HEK293 (cell line): Measurements from ENCODE around the gene DGCR8.

Source experiments
- CTCF ChIA-PET: fragments of 350-600 bp; formaldehyde crosslinking; extraction: SDS; loops from one replicate; lab custom pipeline; 2021; ENCODE audit warnings: antibody characterized with exemption; lab: Yijun Ruan, JAX
- POLR2A ChIA-PET: fragments of 300-600 bp; formaldehyde crosslinking; extraction: SDS; loops from one replicate; lab custom pipeline; 2020; ENCODE audit warnings: antibody characterized with exemption, inconsistent platforms; lab: Yijun Ruan, JAX
- H3K27ac ChIP-seq: fragments of 200-500 bp; sonication (Bioruptor generic); 2 replicates; pipeline ENCODE4 v1.5.1; 2014; ENCODE audit warnings: low read depth, low read length, control low read depth, inconsistent platforms; ENCODE audit errors: extremely low read depth
- H3K36me3 ChIP-seq, 2 experiments: fragments of 200-500 bp in 1 of 2; sonication (Bioruptor generic) in 1 of 2; 1 replicate in 1 of 2; 2 replicates in 1 of 2; pipeline ENCODE4 v1.5.1; 2014 to 2017; ENCODE audit warnings: inconsistent platforms in 2 of 2, low read length in 2 of 2; ENCODE audit not compliant: control insufficient read depth in 2 of 2, insufficient read depth in 1 of 2
- H3K4me1 ChIP-seq: fragments of 200-500 bp; sonication (Bioruptor generic); 2 replicates; pipeline ENCODE4 v1.5.1; 2014; ENCODE audit warnings: mild to moderate bottlenecking, low read length, inconsistent platforms; ENCODE audit not compliant: control insufficient read depth, insufficient read depth
- H3K4me3 ChIP-seq: 2 replicates; pipeline ENCODE4 v1.5.1; 2011; ENCODE audit warnings: low read depth, mild to moderate bottlenecking, control low read depth, low read length, moderate library complexity
- H3K9me3 ChIP-seq: fragments of 200-500 bp; sonication (Bioruptor generic); 2 replicates; pipeline ENCODE4 v1.5.1; 2014; ENCODE audit warnings: low read depth, low read length, inconsistent platforms; ENCODE audit not compliant: control insufficient read depth, insufficient read depth
- BCL11A ChIP-seq: fragments of 450-650 bp; formaldehyde crosslinking; IDR thresholded peaks from 2 replicates; pipeline ENCODE4 v1.5.1; 2016; ENCODE audit warnings: low read depth, missing biosample characterization, missing genetic modification characterization
- KLF8 ChIP-seq: fragments of 450-650 bp; formaldehyde crosslinking; IDR thresholded peaks from 2 replicates; pipeline ENCODE4 v1.5.1; 2016; ENCODE audit warnings: missing biosample characterization, missing genetic modification characterization
- KLF9 ChIP-seq: fragments of 450-650 bp; formaldehyde crosslinking; IDR thresholded peaks from 2 replicates; pipeline ENCODE4 v1.5.1; 2016; ENCODE audit warnings: missing biosample characterization, missing genetic modification characterization, low read depth
- SCRT2 ChIP-seq: fragments of 450-650 bp; formaldehyde crosslinking; IDR thresholded peaks from 2 replicates; pipeline ENCODE4 v1.5.1; 2016; ENCODE audit warnings: missing biosample characterization, missing genetic modification characterization
- WT1 ChIP-seq: fragments of 450-650 bp; formaldehyde crosslinking; IDR thresholded peaks from 2 replicates; pipeline ENCODE4 v1.5.1; 2016; ENCODE audit warnings: missing biosample characterization, missing genetic modification characterization
- ZBTB17 ChIP-seq: fragments of 450-650 bp; formaldehyde crosslinking; IDR thresholded peaks from 2 replicates; pipeline ENCODE4 v1.5.1; 2016; ENCODE audit warnings: missing biosample characterization, missing genetic modification characterization
- ZBTB7A ChIP-seq: fragments of 450-650 bp; formaldehyde crosslinking; IDR thresholded peaks from 2 replicates; pipeline ENCODE4 v1.5.1; 2016; ENCODE audit warnings: low read depth, missing biosample characterization, missing genetic modification characterization
- ZNF660 ChIP-seq: fragments of 450-650 bp; IDR thresholded peaks from 2 replicates; pipeline ENCODE4 v1.5.1; 2018; ENCODE audit warnings: missing biosample characterization, mild to moderate bottlenecking, missing genetic modification characterization
- ZNF837 ChIP-seq: fragments of 450-650 bp; formaldehyde crosslinking; IDR thresholded peaks from 2 replicates; pipeline ENCODE4 v1.5.1; 2016; ENCODE audit warnings: missing biosample characterization, missing genetic modification characterization
- ZXDB ChIP-seq: fragments of 450-650 bp; formaldehyde crosslinking; IDR thresholded peaks from 2 replicates; pipeline ENCODE4 v1.5.1; 2016; ENCODE audit warnings: missing biosample characterization, missing genetic modification characterization
- TF ChIP-seq, protein P1 (sequence below): fragments of 450-650 bp; formaldehyde crosslinking; IDR thresholded peaks from 2 replicates; pipeline ENCODE4 v1.5.1; 2017; ENCODE audit warnings: missing biosample characterization, missing genetic modification characterization
- TF ChIP-seq, protein P2 (sequence below): fragments of 450-650 bp; formaldehyde crosslinking; IDR thresholded peaks from 2 replicates; pipeline ENCODE4 v1.5.1; 2016; ENCODE audit warnings: missing biosample characterization, missing genetic modification characterization
- TF ChIP-seq, protein P3 (sequence below): fragments of 450-650 bp; formaldehyde crosslinking; IDR thresholded peaks from 2 replicates; pipeline ENCODE4 v1.5.0; 2017; ENCODE audit warnings: missing biosample characterization, missing genetic modification characterization, borderline replicate concordance
- TF ChIP-seq, protein P4 (sequence below): fragments of 450-650 bp; formaldehyde crosslinking; IDR thresholded peaks from 2 replicates; pipeline ENCODE4 v1.5.1; 2016; ENCODE audit warnings: missing biosample characterization, missing genetic modification characterization
- TF ChIP-seq, protein P5 (sequence below): fragments of 450-650 bp; formaldehyde crosslinking; IDR thresholded peaks from 2 replicates; pipeline ENCODE4 v1.5.1; 2016; ENCODE audit warnings: missing biosample characterization, missing genetic modification characterization
- TF ChIP-seq, protein P6 (sequence below): fragments of 450-650 bp; IDR thresholded peaks from 2 replicates; pipeline ENCODE4 v1.5.1; 2018; ENCODE audit warnings: missing biosample characterization, mild to moderate bottlenecking, missing genetic modification characterization

The DGCR8 gene

DNA sequence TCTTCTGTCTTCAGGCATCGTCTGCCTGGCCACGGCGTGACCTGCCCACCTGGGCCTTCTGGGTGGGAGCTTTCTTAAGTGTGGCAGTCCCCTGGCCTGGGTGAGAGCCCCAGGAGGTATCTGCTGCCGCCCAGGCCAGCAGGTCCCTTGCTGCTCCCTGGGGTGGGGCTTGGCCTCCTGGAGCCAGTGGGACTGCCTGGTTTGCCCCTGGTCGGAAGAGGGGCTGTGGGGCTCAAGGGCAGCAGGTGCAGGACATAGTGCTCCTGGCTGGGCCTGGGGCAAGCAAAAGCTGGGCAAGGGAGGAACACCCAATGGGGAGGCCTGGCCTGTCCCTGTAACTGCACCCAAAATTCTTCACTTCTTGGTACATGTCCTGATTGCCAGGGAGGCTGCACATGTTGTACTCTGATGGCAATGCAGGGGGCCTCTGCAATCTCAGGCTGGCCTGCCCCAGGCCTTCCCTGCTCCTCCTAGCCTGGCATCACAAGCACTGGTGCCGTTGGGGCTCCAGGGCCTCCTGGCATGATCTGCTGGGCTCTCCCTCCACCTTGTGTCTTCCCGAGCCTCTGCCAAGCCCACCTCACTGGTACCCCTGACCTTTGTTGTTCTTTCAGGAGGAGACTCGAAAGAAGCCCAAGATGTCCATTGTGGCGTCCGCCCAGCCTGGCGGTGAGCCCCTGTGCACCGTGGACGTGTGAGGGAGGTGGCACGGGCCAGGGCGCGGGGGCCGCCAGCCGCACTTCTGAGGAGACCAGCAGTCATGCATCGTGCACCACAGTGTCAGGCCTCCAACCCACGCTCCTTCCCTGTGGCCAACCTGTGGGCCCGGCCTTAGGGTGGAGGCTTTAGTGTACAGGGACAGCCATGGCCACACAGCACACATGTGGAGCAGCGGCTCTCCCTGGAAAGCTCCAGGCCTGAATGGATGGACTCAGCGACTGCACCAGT lies 29.6 kb downstream of the DGCR8 start (continued):
- TF ChIP-seq, protein P1, sequence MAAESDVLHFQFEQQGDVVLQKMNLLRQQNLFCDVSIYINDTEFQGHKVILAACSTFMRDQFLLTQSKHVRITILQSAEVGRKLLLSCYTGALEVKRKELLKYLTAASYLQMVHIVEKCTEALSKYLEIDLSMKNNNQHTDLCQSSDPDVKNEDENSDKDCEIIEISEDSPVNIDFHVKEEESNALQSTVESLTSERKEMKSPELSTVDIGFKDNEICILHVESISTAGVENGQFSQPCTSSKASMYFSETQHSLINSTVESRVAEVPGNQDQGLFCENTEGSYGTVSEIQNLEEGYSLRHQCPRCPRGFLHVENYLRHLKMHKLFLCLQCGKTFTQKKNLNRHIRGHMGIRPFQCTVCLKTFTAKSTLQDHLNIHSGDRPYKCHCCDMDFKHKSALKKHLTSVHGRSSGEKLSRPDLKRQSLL: no peak
- TF ChIP-seq ZNF660 (tag by site-specific recombination): no peak

DNA sequence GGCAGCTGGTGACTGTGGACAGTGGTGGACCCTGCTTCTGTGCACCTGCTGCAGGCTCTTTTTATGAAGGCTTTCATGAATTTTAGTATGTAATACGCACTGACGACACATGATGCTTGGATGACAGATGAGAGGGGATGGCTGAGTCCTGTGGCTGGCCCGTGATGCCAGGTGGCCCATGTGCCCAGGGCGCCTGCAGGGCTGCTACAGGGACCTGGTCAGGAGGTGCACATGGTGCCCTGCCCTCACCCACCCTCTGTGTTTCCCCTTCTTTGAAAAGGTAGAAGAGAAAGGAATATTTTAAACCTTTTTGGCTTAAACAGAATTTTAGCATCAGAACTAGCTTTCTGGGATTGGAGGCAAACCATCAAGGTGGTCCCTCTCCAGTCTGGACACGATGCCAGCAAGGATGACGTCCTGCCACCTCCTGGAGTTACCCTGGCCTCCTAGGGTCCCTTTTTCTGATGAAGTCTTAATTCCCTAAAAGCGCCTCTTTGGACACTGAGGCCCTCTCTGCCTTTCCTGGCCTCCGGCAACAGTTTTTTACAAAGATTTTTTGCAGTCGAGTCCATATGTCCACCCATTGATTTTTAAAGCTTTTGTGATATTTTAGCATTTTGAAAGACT lies 30.4 kb downstream of the DGCR8 start:
- Histone ChIP-seq H3K9me3 (no peaks in the 10 kb centered on the region), H3K27ac (peak overlapping the region; percentile 18; the same call in 1 of the 2 replicates), H3K4me3 (no peak overlapping the region), H3K36me3 (peaks cover 4 to 99% of the 10 kb centered on the region in 2 experiments; a peak in 2 of 3 replicates), H3K4me1 (no peaks in the 10 kb centered on the region)
- CTCF ChIA-PET: interaction anchor here (0.6 to 1.4 kb wide), 11 partner anchors 9 to 159 kb away, joined by 3 to 7 read pairs (median 3); no protein-coding TSS in a partner anchor
- TF ChIP-seq, protein P2, sequence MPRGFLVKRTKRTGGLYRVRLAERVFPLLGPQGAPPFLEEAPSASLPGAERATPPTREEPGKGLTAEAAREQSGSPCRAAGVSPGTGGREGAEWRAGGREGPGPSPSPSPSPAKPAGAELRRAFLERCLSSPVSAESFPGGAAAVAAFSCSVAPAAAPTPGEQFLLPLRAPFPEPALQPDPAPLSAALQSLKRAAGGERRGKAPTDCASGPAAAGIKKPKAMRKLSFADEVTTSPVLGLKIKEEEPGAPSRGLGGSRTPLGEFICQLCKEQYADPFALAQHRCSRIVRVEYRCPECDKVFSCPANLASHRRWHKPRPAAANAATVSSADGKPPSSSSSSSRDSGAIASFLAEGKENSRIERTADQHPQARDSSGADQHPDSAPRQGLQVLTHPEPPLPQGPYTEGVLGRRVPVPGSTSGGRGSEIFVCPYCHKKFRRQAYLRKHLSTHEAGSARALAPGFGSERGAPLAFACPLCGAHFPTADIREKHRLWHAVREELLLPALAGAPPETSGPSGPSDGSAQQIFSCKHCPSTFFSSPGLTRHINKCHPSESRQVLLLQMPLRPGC: no peak
- TF ChIP-seq, protein P3, sequence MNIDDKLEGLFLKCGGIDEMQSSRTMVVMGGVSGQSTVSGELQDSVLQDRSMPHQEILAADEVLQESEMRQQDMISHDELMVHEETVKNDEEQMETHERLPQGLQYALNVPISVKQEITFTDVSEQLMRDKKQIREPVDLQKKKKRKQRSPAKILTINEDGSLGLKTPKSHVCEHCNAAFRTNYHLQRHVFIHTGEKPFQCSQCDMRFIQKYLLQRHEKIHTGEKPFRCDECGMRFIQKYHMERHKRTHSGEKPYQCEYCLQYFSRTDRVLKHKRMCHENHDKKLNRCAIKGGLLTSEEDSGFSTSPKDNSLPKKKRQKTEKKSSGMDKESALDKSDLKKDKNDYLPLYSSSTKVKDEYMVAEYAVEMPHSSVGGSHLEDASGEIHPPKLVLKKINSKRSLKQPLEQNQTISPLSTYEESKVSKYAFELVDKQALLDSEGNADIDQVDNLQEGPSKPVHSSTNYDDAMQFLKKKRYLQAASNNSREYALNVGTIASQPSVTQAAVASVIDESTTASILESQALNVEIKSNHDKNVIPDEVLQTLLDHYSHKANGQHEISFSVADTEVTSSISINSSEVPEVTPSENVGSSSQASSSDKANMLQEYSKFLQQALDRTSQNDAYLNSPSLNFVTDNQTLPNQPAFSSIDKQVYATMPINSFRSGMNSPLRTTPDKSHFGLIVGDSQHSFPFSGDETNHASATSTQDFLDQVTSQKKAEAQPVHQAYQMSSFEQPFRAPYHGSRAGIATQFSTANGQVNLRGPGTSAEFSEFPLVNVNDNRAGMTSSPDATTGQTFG (tag by site-specific recombination): no peak
- TF ChIP-seq ZBTB17: no peak
- TF ChIP-seq, protein P4, sequence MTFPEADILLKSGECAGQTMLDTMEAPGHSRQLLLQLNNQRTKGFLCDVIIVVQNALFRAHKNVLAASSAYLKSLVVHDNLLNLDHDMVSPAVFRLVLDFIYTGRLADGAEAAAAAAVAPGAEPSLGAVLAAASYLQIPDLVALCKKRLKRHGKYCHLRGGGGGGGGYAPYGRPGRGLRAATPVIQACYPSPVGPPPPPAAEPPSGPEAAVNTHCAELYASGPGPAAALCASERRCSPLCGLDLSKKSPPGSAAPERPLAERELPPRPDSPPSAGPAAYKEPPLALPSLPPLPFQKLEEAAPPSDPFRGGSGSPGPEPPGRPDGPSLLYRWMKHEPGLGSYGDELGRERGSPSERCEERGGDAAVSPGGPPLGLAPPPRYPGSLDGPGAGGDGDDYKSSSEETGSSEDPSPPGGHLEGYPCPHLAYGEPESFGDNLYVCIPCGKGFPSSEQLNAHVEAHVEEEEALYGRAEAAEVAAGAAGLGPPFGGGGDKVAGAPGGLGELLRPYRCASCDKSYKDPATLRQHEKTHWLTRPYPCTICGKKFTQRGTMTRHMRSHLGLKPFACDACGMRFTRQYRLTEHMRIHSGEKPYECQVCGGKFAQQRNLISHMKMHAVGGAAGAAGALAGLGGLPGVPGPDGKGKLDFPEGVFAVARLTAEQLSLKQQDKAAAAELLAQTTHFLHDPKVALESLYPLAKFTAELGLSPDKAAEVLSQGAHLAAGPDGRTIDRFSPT (tag by site-specific recombination): 0 out of 2 replicates have a peak, but pooled peaks have one; percentile 21
- POLR2A ChIA-PET: interaction anchor here (0.7 to 1.5 kb wide), 5 partner anchors 14 to 31 kb away, joined by 3 to 5 read pairs (median 3); partner anchors contain the start of gene DGCR8

DNA sequence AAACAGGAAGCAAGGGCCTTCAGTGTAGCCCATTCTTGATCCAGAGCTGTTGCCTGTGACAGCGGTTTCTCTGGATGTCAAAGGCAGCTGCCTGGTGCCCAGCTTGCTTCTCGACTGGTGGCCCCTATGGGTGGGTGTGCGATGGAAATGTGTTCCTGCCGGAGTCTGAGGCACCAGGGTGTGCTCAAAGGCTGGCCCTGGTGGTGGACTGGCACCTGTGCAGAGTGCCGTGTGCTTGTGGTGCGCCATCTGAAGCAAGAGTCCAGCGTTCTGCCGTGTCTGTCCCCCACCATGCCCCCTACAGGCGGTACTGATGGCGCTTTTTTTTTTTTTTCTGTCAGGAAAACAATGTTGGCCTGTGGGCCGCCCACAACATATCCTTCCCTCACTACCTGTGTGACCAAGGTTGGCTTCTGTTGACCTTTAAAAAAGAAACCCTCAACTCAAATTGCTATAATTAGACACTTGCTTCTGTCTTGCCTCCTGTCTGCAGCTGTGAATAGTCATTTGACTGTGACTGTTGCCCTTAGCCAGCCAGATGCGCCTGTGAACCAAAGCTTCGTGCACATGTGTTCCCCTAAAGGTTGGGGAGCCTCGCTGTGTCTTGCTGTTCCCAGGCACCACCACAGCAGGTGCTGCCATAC lies 31.1 kb downstream of the DGCR8 start:
- POLR2A ChIA-PET: interaction anchor here (0.7 to 1.5 kb wide), 7 partner anchors 15 to 146 kb away, joined by 3 to 5 read pairs (median 3); partner anchors contain the start of gene DGCR8
- Histone ChIP-seq H3K27ac (peak overlapping the region; percentile 18; the same call in 1 of the 2 replicates), H3K4me3 (no peak overlapping the region), H3K4me1 (no peaks in the 10 kb centered on the region), H3K36me3 (peaks cover 4 to 99% of the 10 kb centered on the region in 2 experiments; a peak in 2 of 3 replicates), H3K9me3 (no peaks in the 10 kb centered on the region)
- CTCF ChIA-PET: interaction anchor here (0.6 to 1.4 kb wide), 13 partner anchors 9 to 159 kb away, joined by 3 to 7 read pairs (median 3); no protein-coding TSS in a partner anchor
- TF ChIP-seq, protein P5, sequence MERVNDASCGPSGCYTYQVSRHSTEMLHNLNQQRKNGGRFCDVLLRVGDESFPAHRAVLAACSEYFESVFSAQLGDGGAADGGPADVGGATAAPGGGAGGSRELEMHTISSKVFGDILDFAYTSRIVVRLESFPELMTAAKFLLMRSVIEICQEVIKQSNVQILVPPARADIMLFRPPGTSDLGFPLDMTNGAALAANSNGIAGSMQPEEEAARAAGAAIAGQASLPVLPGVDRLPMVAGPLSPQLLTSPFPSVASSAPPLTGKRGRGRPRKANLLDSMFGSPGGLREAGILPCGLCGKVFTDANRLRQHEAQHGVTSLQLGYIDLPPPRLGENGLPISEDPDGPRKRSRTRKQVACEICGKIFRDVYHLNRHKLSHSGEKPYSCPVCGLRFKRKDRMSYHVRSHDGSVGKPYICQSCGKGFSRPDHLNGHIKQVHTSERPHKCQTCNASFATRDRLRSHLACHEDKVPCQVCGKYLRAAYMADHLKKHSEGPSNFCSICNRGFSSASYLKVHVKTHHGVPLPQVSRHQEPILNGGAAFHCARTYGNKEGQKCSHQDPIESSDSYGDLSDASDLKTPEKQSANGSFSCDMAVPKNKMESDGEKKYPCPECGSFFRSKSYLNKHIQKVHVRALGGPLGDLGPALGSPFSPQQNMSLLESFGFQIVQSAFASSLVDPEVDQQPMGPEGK (tag by site-specific recombination): peak; percentile 46; the same call in 1 of the 2 replicates
- 0 out of 2 replicates have a peak, but pooled peaks have one; percentile 24 for TF ChIP-seq KLF9 (tag by site-specific recombination)
- TF ChIP-seq, protein P6, sequence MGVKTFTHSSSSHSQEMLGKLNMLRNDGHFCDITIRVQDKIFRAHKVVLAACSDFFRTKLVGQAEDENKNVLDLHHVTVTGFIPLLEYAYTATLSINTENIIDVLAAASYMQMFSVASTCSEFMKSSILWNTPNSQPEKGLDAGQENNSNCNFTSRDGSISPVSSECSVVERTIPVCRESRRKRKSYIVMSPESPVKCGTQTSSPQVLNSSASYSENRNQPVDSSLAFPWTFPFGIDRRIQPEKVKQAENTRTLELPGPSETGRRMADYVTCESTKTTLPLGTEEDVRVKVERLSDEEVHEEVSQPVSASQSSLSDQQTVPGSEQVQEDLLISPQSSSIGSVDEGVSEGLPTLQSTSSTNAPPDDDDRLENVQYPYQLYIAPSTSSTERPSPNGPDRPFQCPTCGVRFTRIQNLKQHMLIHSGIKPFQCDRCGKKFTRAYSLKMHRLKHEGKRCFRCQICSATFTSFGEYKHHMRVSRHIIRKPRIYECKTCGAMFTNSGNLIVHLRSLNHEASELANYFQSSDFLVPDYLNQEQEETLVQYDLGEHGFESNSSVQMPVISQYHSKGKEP: 0 out of 2 replicates have a peak, but pooled peaks have one; percentile 14
- TF ChIP-seq KLF8: peak; percentile 21; the same call in 1 of the 2 replicates
- peak; percentile 75 for TF ChIP-seq SCRT2 (tag by site-specific recombination)
- no peak for TF ChIP-seq ZBTB7A (tag by site-specific recombination)
- peak; percentile 21; the same call in 1 of the 2 replicates for TF ChIP-seq WT1
- TF ChIP-seq ZNF837 (tag by site-specific recombination): 0 out of 2 replicates have a peak, but pooled peaks have one; percentile 83
- peak; percentile 53; the same call in 1 of the 2 replicates for TF ChIP-seq BCL11A
- TF ChIP-seq ZXDB: peak; percentile 31; the same call in 1 of the 2 replicates
